HepG2 (cell line): ENCODE results near the gene CABLES1. TPM values are rescaled to one million over a fixed set of nuclear protein-coding genes. Genes with fewer than 3 reads are reported as not detected.
A peak's percentile ranks its signal among the peaks of the same experiment; 100 is the strongest.

Experiments used
- CCDC6 ChIP-seq: sonication (generic); formaldehyde crosslinking; IDR thresholded peaks from 2 replicates; pipeline ENCODE4 v1.8.1; 2022; ENCODE audit warnings: mild to moderate bottlenecking, missing genetic modification reagents, moderate library complexity
- HNRNPLL ChIP-seq: fragments of 200-400 bp; formaldehyde crosslinking; IDR thresholded peaks from 2 replicates; pipeline ENCODE4 v1.6.1; 2017; ENCODE audit warnings: mild to moderate bottlenecking, low read depth, low read length; ENCODE audit not compliant: poor library complexity, severe bottlenecking
- MAX ChIP-seq: IDR thresholded peaks from 2 replicates; pipeline ENCODE4 v1.6.1; 2012; ENCODE audit warnings: inconsistent platforms
- NFYC ChIP-seq: IDR thresholded peaks from 2 replicates; pipeline ENCODE4 v1.6.1; 2016; ENCODE audit warnings: missing genetic modification reagents, missing compliant biosample characterization
- NR2F1 ChIP-seq, 2 experiments: fragments of 450-650 bp in 1 of 2; formaldehyde crosslinking in 1 of 2; IDR thresholded peaks; 2 replicates each; pipeline versions ENCODE4 v1.5.0 to v1.6.1; 2016 to 2020; ENCODE audit warnings: mild to moderate bottlenecking in 1 of 2, missing compliant biosample characterization in 1 of 2, missing genetic modification reagents in 1 of 2, moderate library complexity in 1 of 2
- PAWR ChIP-seq: sonication (generic); formaldehyde crosslinking; IDR thresholded peaks from 2 replicates; pipeline ENCODE4 v1.4.0; 2020; ENCODE audit warnings: missing genetic modification reagents, mild to moderate bottlenecking, borderline replicate concordance
- PHF21A ChIP-seq: sonication (generic); formaldehyde crosslinking; IDR thresholded peaks from 2 replicates; pipeline ENCODE4 v1.5.0; 2020; ENCODE audit warnings: mild to moderate bottlenecking, missing genetic modification reagents
- TRIM24 ChIP-seq: sonication (generic); formaldehyde crosslinking; IDR thresholded peaks from 2 replicates; pipeline ENCODE4 v1.8.0; 2022; ENCODE audit warnings: mild to moderate bottlenecking, missing genetic modification reagents
- ZMYM2 ChIP-seq: sonication (generic); formaldehyde crosslinking; IDR thresholded peaks from 2 replicates; pipeline ENCODE4 v1.8.0; 2022; ENCODE audit warnings: mild to moderate bottlenecking, missing genetic modification reagents
- ZNF225 ChIP-seq: sonication (generic); formaldehyde crosslinking; IDR thresholded peaks from 2 replicates; pipeline ENCODE4 v1.4.0; 2020; ENCODE audit warnings: mild to moderate bottlenecking, missing genetic modification reagents
- ZNF232 ChIP-seq: sonication (generic); formaldehyde crosslinking; IDR thresholded peaks from 2 replicates; pipeline ENCODE4 v1.4.0; 2020; ENCODE audit warnings: missing genetic modification reagents, borderline replicate concordance
- ZNF253 ChIP-seq: sonication (generic); formaldehyde crosslinking; IDR thresholded peaks from 2 replicates; pipeline ENCODE4 v1.8.0; 2022; ENCODE audit warnings: mild to moderate bottlenecking, missing genetic modification reagents, borderline replicate concordance
- ZNF383 ChIP-seq: sonication (generic); formaldehyde crosslinking; IDR thresholded peaks from 2 replicates; pipeline ENCODE4 v1.4.0; 2020; ENCODE audit warnings: missing genetic modification reagents, mild to moderate bottlenecking, borderline replicate concordance
- ZNF407 ChIP-seq: sonication (generic); formaldehyde crosslinking; IDR thresholded peaks from one replicate; pipeline ENCODE4 v1.5.1; 2020; ENCODE audit warnings: mild to moderate bottlenecking, missing genetic modification reagents; ENCODE audit errors: not compliant biosample characterization
- ZNF547 ChIP-seq: sonication (generic); formaldehyde crosslinking; IDR thresholded peaks from 2 replicates; pipeline ENCODE4 v1.5.1; 2020; ENCODE audit warnings: mild to moderate bottlenecking, missing genetic modification reagents
- ZNF766 ChIP-seq: sonication (generic); formaldehyde crosslinking; IDR thresholded peaks from 2 replicates; pipeline ENCODE4 v1.5.0; 2020; ENCODE audit warnings: missing genetic modification reagents, borderline replicate concordance
- ZNF784 ChIP-seq: sonication (generic); formaldehyde crosslinking; IDR thresholded peaks from 2 replicates; pipeline ENCODE4 v1.5.1; 2020; ENCODE audit warnings: missing genetic modification reagents, mild to moderate bottlenecking, borderline replicate concordance
- polyA plus RNA-seq, 8 experiments: library from polyadenylated mRNA; depleted of rRNA in 3 of 8; stranded (reverse) in 7 of 8; unstranded in 1 of 8; fragments of >200 nt; fragmentation: Illumina TruSeq in 4 of 8; extraction: Trizol in 4 of 8; gene quantifications; 2 replicates each; pipeline versions ENCODE4 v1.2.1 to v1.2.3, GENCODE V29; 2011 to 2016; ENCODE audit warnings: low read depth in 4 of 8, missing spikeins in 1 of 8, mixed read lengths in 1 of 8; ENCODE audit not compliant: insufficient read depth in 1 of 8
- total RNA-seq, 5 experiments: library from RNA; depleted of rRNA; stranded (reverse); fragments of >200 nt; fragmentation: Illumina TruSeq; extraction: Trizol; gene quantifications; 2 replicates each; pipeline ENCODE4 v1.2.3, GENCODE V29; 2016; ENCODE audit warnings: low read depth in 1 of 5
- TF ChIP-seq, protein P1 (sequence below): sonication (generic); formaldehyde crosslinking; IDR thresholded peaks from 2 replicates; pipeline ENCODE4 v1.8.1; 2023; ENCODE audit warnings: mild to moderate bottlenecking, missing genetic modification reagents

CABLES1 gene
- total and polyA plus RNA-seq, 2 of the 13 experiments (the other 11 are each of a cell fraction or from before 2014, with no cell fraction given): 14.7 to 25.8 TPM

DNA sequence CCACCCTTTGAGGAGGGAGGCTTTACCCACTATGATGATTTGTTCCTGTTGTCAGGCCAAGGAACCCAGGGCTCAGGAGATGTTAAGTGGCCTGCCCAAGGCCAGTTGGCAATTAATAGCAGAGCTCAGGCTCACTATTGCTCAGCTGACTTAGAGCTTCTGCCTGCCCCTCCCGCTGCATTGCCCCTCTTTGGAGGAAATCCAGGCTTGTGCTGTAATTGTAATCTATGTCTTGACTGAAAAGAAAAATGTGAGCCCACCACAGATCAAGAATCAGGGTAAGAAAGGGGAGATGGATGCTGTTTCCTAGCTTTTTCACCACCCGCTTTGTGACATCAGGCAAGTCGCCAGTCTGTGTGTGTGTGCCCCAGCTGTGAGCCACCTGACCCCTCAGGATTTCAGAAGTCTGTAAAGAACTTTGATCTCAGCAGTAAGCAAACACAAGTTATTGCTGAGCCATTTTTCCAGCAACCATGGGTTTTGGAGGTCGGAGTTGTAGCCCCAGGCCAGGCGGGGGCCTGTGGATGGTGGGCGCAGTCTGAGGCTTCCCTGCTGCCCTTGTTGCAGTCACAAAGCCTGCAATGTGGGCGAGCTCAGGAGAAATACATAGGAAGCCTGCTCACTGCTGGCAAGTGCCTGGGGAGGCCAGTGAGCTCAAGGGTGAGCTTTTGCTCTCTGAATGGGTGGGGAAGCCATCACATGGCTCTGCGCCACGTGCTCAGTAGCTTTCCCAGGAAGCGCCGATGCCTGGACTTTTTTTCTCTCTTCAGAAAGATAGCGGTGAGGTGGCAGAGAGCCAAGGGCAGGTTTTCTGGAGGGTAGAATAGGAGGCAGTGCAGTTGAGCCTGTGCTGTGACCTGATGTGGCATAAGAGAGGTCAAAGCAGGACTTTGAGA is 6.1 kb downstream of the CABLES1 start (continued):
- TF ChIP-seq ZNF407 (peak; percentile 38), ZNF232 (CRISPR knock-in tag) (peak; percentile 97), ZNF784 (CRISPR knock-in tag) (peak; percentile 94), ZNF253 (CRISPR knock-in tag) (0 out of 2 replicates have a peak, but pooled peaks have one; percentile 58), CCDC6 (peak; percentile 81), ZMYM2 (peak; percentile 64; the same call in 1 of the 2 replicates), NR2F1 (CRISPR knock-in tag; IDR thresholded peaks at IDR 0.05) (peak in 1 of 2 experiments; percentile 55; a peak in 1 of 4 replicates), ZNF383 (CRISPR knock-in tag) (peak; percentile 66; the same call in 1 of the 2 replicates), TRIM24 (no peak; the same call in 1 of the 2 replicates), ZNF225 (peak; percentile 78), ZNF547 (CRISPR knock-in tag) (peak; percentile 54; the same call in 1 of the 2 replicates), PAWR (no peak; the same call in 1 of the 2 replicates), PHF21A (peak; percentile 94), NFYC (CRISPR knock-in tag) (peak; percentile 53), HNRNPLL (peak; percentile 47), MAX (peak; percentile 100), ZNF766 (CRISPR knock-in tag) (peak; percentile 87; the same call in 1 of the 2 replicates)
- TF ChIP-seq, protein P1, sequence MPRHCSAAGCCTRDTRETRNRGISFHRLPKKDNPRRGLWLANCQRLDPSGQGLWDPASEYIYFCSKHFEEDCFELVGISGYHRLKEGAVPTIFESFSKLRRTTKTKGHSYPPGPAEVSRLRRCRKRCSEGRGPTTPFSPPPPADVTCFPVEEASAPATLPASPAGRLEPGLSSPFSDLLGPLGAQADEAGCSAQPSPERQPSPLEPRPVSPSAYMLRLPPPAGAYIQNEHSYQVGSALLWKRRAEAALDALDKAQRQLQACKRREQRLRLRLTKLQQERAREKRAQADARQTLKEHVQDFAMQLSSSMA (CRISPR knock-in tag): no peak
